Femur (tissue), 1 donor: Measurements from ENCODE around the gene SLC15A5.

Source experiments
- DNase-seq: peaks from one replicate; pipeline ENCODE4 v3.0.0-alpha.2; 2017

SLC15A5 gene

DNA sequence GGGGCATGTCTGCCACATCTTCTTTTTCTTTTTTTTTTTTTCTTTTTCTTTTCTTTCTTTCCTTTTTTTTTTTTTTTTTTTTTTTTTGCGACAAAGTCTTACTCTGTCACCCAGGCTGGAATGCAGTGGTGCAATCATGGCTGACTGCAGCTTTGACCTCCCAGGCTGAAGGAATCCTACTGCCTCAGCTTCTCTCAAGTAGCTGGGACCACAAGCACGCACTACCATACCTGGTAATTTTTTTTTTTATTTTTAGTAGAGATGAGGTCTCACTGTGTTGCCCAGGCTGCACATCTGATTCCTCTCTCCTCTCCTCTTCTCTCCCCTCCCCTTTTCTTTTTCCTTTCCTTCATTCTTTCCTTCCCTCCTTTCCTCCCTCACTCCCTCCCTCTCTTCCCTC, 18.5 kb downstream of the SLC15A5 start:
- no peak for DNase-seq

DNA sequence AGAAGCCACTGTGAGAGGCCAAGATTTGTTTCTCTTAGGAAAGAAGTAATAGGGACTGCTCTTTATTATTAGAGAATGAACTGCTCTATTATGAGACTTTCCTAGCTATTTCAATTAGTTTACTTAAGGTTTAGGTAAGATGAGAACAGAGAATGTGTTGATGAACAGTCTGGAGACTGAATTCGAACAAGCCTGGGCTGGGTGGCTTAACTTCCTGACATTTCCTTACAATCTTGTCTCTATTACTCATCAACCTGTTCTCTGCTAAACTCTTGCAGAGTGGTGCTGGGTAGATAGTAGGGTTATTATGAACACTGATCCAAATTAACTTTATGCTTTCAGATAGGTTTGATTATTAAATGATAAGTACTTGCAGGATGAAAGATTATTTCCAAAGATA, 31.2 kb downstream of the SLC15A5 start:
- no peak for DNase-seq

DNA sequence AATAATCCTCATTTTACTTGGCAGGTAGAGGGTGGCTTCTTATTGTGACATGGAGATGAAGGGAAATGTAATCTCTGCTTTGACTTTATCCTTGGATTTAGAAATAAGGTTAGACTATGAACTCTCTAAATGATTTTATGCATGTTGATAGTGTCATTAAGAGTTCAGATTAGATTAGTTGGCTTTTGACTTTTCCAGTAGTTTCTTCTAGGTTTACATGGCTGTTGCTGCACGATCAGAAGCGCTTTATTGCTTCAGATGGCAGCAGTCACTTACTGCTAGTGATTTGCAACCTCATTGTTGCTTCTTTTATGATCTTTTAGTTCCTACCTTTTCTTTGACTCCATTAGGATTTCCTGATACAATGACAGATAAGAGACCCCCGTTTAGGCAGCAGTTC, 32.3 kb downstream of the SLC15A5 start:
- DNase-seq = no peak

- DNase-seq = no peak
These were observed 33.7 kb downstream of the SLC15A5 start for GRCh38 chr12:16243487-16244412.

DNA sequence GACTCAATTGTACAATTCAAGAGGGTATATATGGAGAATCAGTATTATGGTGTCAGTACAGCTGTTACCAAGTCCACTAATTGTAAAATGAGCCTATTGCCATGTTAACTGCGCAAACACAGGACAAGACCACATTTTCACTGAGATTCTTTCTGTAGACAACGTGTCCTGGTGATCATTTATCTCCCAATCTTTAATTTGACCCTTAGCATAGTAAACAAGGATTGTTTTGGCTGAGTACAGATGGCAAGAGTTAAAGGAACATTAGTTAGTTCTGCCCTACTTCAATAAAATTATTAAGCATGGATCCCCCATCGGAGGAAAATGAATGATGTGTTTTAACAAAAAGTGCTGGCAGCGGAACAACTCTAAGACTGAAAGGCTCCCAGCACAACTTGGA, 36.1 kb downstream of the SLC15A5 start:
- DNase-seq = no peak

DNA sequence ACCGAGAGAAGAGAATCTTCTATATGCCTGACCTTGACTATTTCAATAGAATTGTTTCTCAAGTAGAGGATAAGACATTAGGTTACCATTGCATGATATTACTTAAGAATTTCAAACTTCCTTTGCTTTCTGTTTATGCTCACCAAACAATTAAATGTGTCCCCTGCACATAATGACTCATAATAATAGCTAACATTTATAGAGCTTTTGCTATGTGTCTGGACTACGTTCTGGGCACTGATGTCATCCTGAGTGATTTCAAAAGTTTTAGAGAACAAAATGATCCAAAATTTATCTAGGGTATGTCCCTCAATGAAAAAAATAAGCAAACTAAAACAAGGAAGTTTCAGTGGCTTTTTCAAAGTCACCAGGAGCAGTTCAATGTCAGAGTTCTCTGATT, 38.8 kb downstream of the SLC15A5 start:
- no peak for DNase-seq

DNA sequence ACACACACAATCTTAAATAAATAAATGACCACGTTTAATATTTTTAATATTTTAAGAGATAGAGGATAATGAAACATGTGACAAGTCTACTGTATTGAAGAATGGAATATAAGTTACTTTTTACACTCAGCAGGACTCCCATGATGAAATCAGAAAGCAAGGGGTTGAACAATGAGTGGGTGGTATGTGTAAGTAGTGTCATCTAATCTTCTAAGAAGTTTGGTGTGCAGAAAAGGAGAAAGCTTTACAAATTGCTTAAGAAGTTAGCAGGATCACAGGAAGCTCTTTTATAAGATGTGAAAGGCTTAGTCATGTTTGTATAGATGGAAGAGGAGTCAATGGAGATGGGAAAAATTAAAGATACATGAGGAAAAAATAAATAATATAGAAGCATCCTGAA, 47.8 kb downstream of the SLC15A5 start:
- no peak for DNase-seq

DNA sequence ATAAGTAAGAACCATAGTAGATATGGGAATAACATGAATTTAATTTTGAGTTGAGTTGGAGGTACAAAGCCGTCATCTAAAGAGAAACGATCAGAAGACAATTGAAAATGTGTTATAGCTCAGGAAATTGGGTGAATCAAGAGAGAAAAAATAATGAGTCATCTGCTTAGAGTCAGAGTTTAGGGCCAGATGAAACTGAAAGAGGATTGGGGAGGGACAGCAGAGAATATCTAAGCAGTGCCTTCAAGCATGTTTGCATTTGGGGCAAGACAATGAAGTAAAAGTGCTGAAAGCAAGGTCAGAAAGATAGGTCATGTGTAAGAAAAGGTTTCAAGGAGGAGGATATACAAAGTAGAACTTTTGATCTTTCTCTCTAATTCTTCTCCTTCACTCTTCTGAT, 49.4 kb downstream of the SLC15A5 start:
- DNase-seq = no peak

DNA sequence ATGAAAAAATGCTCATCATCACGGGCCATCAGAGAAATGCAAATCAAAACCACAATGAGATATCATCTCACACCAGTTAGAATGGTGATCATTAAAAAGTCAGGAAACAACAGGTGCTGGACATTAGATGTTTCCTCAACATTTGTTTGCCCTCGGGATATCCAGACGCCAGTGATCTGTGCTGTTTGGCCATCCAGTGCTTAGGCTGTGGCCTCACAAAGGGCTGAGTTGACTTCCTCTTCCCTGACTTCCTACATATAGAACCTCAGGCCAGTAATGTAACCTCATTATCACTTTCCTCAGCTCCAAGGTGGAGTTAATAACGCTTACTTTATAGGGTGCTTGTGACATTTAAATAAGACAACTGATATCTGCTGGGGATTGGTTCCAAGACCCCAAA, 51.8 kb downstream of the SLC15A5 start:
- DNase-seq = no peak

- DNase-seq = no peak
These were observed 53.3 kb downstream of the SLC15A5 start for GRCh38 chr12:16224196-16224595.

GRCh38 chr12:16221776-16222175, 55.7 kb downstream of the SLC15A5 start:
- no peak for DNase-seq

DNA sequence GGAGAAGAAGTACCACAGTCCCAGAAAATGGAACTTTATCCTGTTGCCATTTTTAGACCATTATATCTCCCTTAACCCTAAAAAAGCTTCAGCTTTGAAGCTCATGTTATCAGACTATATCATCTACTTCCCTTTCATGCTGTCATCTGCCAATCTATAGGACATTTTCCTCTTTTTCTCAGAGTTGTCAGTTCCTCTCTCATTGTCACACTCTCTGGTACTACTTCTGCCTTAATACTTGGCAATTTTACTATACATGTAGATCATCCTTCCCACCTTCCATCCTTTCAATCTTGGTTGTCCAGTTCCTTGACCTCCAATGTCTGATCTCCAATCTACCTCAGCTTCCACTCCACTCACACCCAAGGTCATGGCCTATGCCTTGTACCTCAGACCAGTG, 57.4 kb downstream of the SLC15A5 start:
- no peak for DNase-seq

DNA sequence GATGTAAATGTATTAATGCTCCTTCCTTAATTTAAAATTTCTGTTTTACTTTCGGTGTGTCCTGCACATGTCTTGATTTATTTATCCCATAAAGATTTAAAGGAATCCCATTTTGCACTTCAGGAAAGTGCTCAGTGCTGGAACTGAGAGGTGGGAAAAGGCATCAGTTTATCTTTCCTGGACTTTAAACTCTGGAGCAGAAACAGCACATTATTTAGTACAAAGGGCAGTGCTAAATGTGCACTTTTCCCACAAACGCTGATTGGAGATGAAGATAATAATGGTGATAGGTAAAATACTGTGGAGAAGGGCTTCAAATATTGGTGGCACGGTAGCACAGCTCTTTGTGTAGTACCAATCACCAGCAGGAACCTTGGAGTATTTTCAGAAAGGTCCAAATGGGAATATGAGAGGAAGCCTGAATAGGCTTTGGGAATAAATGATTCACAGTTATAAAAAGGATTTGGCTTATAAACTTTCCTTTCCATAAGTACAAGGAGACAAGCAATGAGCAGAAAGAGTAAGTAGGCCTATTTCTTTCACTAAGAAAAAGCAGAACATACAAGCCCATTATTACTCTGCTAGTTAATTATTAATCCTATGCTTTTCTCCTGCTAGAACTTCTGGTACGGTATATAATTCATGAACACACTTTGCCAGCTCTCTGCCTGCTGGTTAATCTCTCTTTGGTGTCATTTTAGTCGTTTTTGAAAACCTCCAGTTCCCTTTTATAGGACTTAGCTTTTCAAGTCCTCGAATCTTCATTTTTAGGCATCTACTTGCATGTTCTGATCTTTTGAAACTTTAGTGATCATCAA, 58.3 kb downstream of the SLC15A5 start:
- DNase-seq = no peak

DNA sequence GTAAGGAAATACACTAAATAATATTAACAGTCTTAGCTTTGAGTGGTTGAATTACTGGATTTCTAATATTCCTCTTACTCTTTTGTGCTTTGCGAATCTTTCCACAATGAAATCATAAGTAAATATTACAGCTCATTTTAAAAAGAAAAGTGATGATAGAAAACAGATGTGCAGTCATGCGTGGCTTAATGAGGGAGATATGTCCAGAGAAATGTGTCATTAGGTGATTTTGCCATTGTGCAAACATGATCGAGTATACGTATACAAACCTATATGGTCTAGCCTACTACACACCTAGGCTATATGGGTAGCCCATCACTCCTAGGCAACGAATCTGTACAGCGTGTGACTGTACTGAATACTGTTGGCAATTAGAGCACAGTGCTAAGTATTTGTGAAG, 59.3 kb downstream of the SLC15A5 start:
- no peak for DNase-seq

- DNase-seq = no peak
These were observed 65.8 kb downstream of the SLC15A5 start for GRCh38 chr12:16211731-16212130.

DNA sequence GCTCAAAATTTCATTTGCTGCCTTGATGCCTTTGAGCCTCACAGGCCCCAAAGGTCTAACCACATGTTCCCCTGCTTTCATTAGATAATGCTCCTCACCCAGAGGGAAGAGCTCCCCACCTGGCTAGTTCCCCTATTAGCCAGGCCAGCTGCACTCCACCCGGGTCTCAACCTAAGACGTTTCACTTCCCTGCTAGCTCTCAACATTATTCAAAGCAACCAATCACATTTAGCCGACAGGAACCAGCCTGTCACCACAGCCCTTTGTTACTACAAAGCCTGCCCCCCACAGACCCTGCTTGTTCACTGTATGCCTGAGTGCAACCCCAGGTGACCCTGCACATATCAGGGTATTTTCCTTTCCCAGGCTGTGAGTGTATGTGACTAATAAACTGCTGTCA, 78.6 kb downstream of the SLC15A5 start:
- DNase-seq = no peak

GRCh38 chr12:16197600-16197999, 79.9 kb downstream of the SLC15A5 start:
- no peak for DNase-seq

GRCh38 chr12:16189849-16190248, 87.6 kb downstream of the SLC15A5 start:
- DNase-seq = no peak

GRCh38 chr12:16187660-16188059, 89.8 kb downstream of the SLC15A5 start:
- DNase-seq = no peak

DNA sequence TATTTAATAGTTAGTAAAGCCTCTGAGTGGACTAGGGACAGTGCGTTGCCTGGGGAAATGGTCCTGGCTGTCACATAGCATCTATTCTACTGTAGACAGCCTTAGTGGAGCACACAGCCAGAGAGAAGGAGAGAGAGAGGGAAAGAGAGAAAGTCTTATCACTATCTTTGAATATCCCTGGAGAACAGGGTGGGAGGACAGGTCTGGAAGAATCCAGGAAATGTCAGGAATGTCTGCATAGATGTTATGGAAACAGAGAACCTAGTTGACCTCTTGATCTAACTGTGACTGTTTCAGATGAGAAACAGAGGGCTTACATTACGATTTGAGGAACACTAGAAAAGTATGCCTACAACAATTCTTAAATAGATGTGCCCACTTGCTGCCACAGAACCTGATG, 92.8 kb downstream of the SLC15A5 start:
- no peak for DNase-seq

DNA sequence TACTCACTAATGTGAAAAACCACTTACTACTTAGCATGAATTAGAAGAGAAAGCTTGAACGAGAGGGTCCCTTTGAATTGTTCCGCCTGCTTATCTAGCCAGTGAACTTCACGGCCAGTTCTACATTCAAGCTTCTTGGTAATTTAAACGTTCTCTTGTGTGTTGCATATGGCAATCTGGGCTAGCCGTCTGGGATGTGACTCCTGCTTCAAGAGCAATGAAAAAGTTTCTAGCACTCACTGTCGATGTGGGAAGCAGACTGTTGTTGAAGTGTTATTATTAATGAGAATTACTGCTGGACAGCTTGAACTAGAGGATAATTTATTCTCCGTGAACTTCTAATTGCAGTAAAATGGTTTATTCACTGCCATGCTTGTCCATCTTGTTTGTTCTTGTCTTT, 93.9 kb downstream of the SLC15A5 start:
- no peak for DNase-seq

GRCh38 chr12:16175840-16176239, 101.6 kb downstream of the SLC15A5 start:
- no peak for DNase-seq

GRCh38 chr12:16174282-16174681, 103.2 kb downstream of the SLC15A5 start:
- no peak for DNase-seq

DNA sequence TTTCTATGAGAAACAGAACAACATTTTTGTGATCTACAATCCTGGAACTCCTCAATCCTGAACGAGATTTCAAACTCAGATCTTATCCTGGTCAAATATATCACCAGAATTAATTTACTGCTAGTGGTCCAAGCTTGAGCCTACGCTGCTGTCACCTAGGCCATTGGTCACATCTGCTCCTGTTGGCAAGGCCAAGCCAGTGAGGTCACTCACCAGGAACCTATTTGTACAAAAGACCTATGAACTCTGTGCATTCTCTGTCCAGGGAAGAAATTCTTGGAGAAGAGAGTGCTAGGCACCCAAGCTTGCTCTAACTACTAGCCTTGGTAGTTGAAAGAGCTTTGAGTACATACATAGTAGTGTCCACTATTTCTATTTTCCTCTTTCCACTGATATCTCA, 106.1 kb downstream of the SLC15A5 start:
- DNase-seq = no peak
